ENCODE data around the gene CACNA2D2. TPM values are rescaled to one million over a fixed set of nuclear protein-coding genes. Genes with fewer than 3 reads are reported as not detected.

The CACNA2D2 gene
- polyA plus RNA-seq, 1 of the 3 experiments (the other 2 are of a cell fraction): 1.1 TPM

DNA sequence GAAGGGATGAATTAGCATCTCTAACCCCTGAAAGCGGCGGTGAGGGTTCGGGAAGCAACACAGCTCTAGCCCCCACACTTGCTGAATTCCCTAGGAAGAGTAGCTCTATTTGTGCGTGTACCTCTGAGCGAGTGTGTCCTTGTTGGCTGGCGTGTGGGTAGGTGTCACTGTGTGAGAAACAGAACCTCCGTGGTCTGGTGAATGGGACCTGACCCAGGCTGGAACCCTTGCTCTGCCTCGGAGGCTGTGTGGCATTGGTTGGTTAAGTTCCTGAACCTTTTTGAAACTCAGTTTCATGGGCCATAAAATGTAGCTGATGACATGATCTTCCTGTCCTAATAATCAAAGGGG is 143.7 kb downstream of the CACNA2D2 start (continued):
- TF ChIP-seq, protein P1, sequence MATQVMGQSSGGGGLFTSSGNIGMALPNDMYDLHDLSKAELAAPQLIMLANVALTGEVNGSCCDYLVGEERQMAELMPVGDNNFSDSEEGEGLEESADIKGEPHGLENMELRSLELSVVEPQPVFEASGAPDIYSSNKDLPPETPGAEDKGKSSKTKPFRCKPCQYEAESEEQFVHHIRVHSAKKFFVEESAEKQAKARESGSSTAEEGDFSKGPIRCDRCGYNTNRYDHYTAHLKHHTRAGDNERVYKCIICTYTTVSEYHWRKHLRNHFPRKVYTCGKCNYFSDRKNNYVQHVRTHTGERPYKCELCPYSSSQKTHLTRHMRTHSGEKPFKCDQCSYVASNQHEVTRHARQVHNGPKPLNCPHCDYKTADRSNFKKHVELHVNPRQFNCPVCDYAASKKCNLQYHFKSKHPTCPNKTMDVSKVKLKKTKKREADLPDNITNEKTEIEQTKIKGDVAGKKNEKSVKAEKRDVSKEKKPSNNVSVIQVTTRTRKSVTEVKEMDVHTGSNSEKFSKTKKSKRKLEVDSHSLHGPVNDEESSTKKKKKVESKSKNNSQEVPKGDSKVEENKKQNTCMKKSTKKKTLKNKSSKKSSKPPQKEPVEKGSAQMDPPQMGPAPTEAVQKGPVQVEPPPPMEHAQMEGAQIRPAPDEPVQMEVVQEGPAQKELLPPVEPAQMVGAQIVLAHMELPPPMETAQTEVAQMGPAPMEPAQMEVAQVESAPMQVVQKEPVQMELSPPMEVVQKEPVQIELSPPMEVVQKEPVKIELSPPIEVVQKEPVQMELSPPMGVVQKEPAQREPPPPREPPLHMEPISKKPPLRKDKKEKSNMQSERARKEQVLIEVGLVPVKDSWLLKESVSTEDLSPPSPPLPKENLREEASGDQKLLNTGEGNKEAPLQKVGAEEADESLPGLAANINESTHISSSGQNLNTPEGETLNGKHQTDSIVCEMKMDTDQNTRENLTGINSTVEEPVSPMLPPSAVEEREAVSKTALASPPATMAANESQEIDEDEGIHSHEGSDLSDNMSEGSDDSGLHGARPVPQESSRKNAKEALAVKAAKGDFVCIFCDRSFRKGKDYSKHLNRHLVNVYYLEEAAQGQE (IDR thresholded peaks at IDR 0.05; ENCODE audit: low read depth, low read length): no peak
- TF ChIP-seq POLR2AphosphoS5 (IDR thresholded peaks at IDR 0.05; ENCODE audit: low read depth, low read length): no peak
- no peak for TF ChIP-seq MEF2A (IDR thresholded peaks at IDR 0.05; ENCODE audit: borderline replicate concordance, low read depth)
- no peak for TF ChIP-seq EP300 (IDR thresholded peaks at IDR 0.05; ENCODE audit: borderline replicate concordance in 1 of 2, low read depth in 1 of 2, low read length in 1 of 2)
- TF ChIP-seq FOSL2 (IDR thresholded peaks at IDR 0.05; ENCODE audit: borderline replicate concordance, low read depth): no peak
- no peak for TF ChIP-seq SIN3A (IDR thresholded peaks at IDR 0.05; ENCODE audit: borderline replicate concordance, low read depth, low read length)
- no peak for TF ChIP-seq EZH2phosphoT487 (IDR thresholded peaks at IDR 0.05; ENCODE audit: borderline replicate concordance, low read depth)
- TF ChIP-seq FOXJ3 (CRISPR knock-in tag; IDR thresholded peaks at IDR 0.05): no peak
- no peak for TF ChIP-seq RFX5 (IDR thresholded peaks at IDR 0.05; ENCODE audit: low read length)
- no peak for TF ChIP-seq ELF1 (IDR thresholded peaks at IDR 0.05)
- no peak for TF ChIP-seq CHD2 (IDR thresholded peaks at IDR 0.05; ENCODE audit: low read length, partially characterized antibody)

DNA sequence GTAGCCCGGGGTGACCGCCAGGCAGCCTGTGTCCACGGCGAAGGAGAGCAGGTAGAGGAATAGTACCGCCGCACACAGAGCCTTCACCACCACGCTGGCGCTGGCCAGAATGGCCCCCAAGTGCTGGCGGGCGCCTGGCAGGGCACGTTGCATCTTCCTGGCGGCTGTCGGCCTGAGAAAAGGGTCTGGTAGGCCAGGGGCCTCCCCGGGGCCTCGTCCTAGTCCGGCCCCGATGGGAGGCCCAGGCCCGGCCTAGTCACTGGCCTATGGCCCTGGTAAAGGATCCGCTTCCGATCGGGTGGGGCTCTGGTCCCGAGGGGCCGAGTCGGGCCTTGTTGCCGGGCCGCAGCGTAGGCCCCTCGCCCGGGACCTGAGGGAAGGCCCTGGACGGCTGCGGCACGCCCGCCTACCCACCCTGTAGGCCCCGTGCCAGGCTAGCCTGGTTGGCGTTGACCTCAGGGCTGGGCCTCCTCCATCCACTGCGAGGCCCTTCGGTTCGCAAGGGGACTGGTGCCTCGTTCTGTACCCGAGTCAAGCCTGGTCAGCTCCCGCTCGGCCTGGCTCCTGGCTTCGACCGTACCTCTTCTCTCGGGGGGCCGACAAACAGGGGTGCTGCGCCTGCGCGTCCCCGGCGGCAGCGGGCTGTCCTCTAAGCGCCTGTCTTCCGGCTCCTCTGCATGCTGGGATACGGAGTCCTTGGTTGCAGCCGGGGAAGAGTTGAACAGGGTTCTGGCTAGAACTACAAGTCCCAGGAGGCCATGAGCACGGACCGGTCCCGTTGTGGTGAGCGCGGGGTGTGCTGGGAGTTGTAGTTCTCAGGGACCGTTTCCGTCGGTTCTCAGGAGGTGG is 144.3 kb downstream of the CACNA2D2 start, which contains the start of gene TMEM115:
TMEM115 (minus strand) TSS at position 611 of the 849 bp plus-strand sequence; CDS start at position 153, 458 bp downstream.
- DNase-seq: peak; percentile 98
- H3K27me3 ChIP-seq (ENCODE audit: insufficient read depth): no peaks in the 10 kb centered on the region
- H3K4me3 ChIP-seq (ENCODE audit: low read depth in 2 of 2, low read length in 1 of 2): peak within 1 kb of the TSS; percentile 77 to 95
- POLR2A ChIA-PET: interaction anchor here (0.6 to 1.6 kb wide), 9 partner anchors 8 to 1609 kb away, joined by 3 to 11 read pairs (median 3); partner anchors contain the start of genes CYB561D2 and NPRL2
- peaks cover 45% of the 10 kb centered on the region for H4K20me1 ChIP-seq (ENCODE audit: insufficient read depth)
- peak within 1 kb of the TSS; percentile 60 to 84; a peak in 3 of 4 replicates for H3K27ac ChIP-seq (ENCODE audit: low read depth in 2 of 2, low read length in 1 of 2)
- peaks cover 52% of the 10 kb centered on the region for H3K79me2 ChIP-seq (ENCODE audit: insufficient read depth)
- H3K4me2 ChIP-seq: peak within 1 kb of the TSS; percentile 94
- H2AFZ ChIP-seq (ENCODE audit: low read depth): peak within 1 kb of the TSS; percentile 92
- WGBS (ENCODE audit: low lambda C conversion rate): 3% methylated on average over 20 of the region's 64 CpGs
- peaks cover 18 to 34% of the 10 kb centered on the region in 2 experiments for H3K36me3 ChIP-seq (replicated peaks in 1 of 2; ENCODE audit: control insufficient read depth in 1 of 2, insufficient read depth in 2 of 2, low read length in 1 of 2)
- CTCF ChIA-PET: interaction anchor here (0.8 to 0.9 kb wide), 2 partner anchors 30 to 31 kb away, joined by 3 read pairs; no protein-coding TSS in a partner anchor
- no peaks in the 10 kb centered on the region for H3F3A ChIP-seq (replicated peaks; ENCODE audit: insufficient read depth)
- peaks cover 8 to 49% of the 10 kb centered on the region in 2 experiments; a peak in 2 of 4 replicates for H3K4me1 ChIP-seq (ENCODE audit: control insufficient read depth in 1 of 2, insufficient read depth in 2 of 2, low read depth in 1 of 2, low read length in 1 of 2)
- H3K9me3 ChIP-seq: no peaks in the 10 kb centered on the region
- H3K9me2 ChIP-seq: no peaks in the 10 kb centered on the region
- H3K9ac ChIP-seq: peak within 1 kb of the TSS; percentile 87
- TF ChIP-seq TAF1 (IDR thresholded peaks at IDR 0.05; ENCODE audit: borderline replicate concordance, low read depth, low read length): peak; percentile 62
- peak; percentile 84 for TF ChIP-seq FOXJ3 (CRISPR knock-in tag; IDR thresholded peaks at IDR 0.05)
- TF ChIP-seq, protein P2, sequence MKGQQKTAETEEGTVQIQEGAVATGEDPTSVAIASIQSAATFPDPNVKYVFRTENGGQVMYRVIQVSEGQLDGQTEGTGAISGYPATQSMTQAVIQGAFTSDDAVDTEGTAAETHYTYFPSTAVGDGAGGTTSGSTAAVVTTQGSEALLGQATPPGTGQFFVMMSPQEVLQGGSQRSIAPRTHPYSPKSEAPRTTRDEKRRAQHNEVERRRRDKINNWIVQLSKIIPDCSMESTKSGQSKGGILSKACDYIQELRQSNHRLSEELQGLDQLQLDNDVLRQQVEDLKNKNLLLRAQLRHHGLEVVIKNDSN (IDR thresholded peaks at IDR 0.05; ENCODE audit: borderline replicate concordance, low read depth): peak; percentile 47; the same call in 1 of the 2 replicates
- TF ChIP-seq, protein P3, sequence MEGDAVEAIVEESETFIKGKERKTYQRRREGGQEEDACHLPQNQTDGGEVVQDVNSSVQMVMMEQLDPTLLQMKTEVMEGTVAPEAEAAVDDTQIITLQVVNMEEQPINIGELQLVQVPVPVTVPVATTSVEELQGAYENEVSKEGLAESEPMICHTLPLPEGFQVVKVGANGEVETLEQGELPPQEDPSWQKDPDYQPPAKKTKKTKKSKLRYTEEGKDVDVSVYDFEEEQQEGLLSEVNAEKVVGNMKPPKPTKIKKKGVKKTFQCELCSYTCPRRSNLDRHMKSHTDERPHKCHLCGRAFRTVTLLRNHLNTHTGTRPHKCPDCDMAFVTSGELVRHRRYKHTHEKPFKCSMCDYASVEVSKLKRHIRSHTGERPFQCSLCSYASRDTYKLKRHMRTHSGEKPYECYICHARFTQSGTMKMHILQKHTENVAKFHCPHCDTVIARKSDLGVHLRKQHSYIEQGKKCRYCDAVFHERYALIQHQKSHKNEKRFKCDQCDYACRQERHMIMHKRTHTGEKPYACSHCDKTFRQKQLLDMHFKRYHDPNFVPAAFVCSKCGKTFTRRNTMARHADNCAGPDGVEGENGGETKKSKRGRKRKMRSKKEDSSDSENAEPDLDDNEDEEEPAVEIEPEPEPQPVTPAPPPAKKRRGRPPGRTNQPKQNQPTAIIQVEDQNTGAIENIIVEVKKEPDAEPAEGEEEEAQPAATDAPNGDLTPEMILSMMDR (IDR thresholded peaks at IDR 0.05): no peak
- peak; percentile 21; the same call in 1 of the 2 replicates for TF ChIP-seq NFIC (IDR thresholded peaks at IDR 0.05; ENCODE audit: borderline replicate concordance)
- TF ChIP-seq FOXM1 (IDR thresholded peaks at IDR 0.05; ENCODE audit: low read depth): no peak
- TF ChIP-seq, protein P4, sequence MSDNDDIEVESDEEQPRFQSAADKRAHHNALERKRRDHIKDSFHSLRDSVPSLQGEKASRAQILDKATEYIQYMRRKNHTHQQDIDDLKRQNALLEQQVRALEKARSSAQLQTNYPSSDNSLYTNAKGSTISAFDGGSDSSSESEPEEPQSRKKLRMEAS (IDR thresholded peaks at IDR 0.05; ENCODE audit: low read depth): peak; percentile 38
- TF ChIP-seq, protein P5, sequence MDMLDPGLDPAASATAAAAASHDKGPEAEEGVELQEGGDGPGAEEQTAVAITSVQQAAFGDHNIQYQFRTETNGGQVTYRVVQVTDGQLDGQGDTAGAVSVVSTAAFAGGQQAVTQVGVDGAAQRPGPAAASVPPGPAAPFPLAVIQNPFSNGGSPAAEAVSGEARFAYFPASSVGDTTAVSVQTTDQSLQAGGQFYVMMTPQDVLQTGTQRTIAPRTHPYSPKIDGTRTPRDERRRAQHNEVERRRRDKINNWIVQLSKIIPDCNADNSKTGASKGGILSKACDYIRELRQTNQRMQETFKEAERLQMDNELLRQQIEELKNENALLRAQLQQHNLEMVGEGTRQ (IDR thresholded peaks at IDR 0.05; ENCODE audit: borderline replicate concordance, low read depth, low read length): no peak
- TF ChIP-seq, protein P6, sequence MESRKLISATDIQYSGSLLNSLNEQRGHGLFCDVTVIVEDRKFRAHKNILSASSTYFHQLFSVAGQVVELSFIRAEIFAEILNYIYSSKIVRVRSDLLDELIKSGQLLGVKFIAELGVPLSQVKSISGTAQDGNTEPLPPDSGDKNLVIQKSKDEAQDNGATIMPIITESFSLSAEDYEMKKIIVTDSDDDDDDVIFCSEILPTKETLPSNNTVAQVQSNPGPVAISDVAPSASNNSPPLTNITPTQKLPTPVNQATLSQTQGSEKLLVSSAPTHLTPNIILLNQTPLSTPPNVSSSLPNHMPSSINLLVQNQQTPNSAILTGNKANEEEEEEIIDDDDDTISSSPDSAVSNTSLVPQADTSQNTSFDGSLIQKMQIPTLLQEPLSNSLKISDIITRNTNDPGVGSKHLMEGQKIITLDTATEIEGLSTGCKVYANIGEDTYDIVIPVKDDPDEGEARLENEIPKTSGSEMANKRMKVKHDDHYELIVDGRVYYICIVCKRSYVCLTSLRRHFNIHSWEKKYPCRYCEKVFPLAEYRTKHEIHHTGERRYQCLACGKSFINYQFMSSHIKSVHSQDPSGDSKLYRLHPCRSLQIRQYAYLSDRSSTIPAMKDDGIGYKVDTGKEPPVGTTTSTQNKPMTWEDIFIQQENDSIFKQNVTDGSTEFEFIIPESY (IDR thresholded peaks at IDR 0.05; ENCODE audit: borderline replicate concordance, low read depth): peak; percentile 65; the same call in 1 of the 2 replicates
- peak; percentile 32; the same call in 1 of the 2 replicates for TF ChIP-seq MXI1 (IDR thresholded peaks at IDR 0.05; ENCODE audit: low read depth, low read length)

All from SK-N-SH (cell line).